GM10266 (cell line): ENCODE data around the gene FAT1.

ENCODE experiments used
- DNase-seq: peaks from one replicate; pipeline ENCODE4 v3.0.0; 2012; ENCODE audit errors: extremely low spot score
- CTCF ChIP-seq: IDR thresholded peaks from 2 replicates; pipeline ENCODE4 v1.5.1; 2012; ENCODE audit warnings: mild to moderate bottlenecking, low read depth; ENCODE audit not compliant: control insufficient read depth, insufficient read depth; ENCODE audit errors: missing control alignments

The FAT1 gene

GRCh38 chr4:186693159-186693815, 30.4 kb downstream of the FAT1 start:
- TF ChIP-seq CTCF: no peak
- no peak for DNase-seq

- DNase-seq: no peak
Measured at GRCh38 chr4:186691396-186691795, 32.3 kb downstream of the FAT1 start.

GRCh38 chr4:186689476-186689875, 34.2 kb downstream of the FAT1 start:
- TF ChIP-seq CTCF: no peak
- no peak for DNase-seq

More at GRCh38 chr4:186691396-186691795, 32.3 kb downstream of the FAT1 start:
- no peak for TF ChIP-seq CTCF

- DNase-seq: no peak
- TF ChIP-seq CTCF: no peak
Measured at GRCh38 chr4:186688150-186688943, 35.3 kb downstream of the FAT1 start.

- DNase-seq: no peak
- no peak for TF ChIP-seq CTCF
Measured at GRCh38 chr4:186687265-186687664, 36.4 kb downstream of the FAT1 start.

- DNase-seq: no peak
- TF ChIP-seq CTCF: no peak
Measured at GRCh38 chr4:186685767-186686183, 37.9 kb downstream of the FAT1 start.

- no peak for DNase-seq
- TF ChIP-seq CTCF: no peak
Measured at GRCh38 chr4:186684889-186685309, 38.8 kb downstream of the FAT1 start.
